ENCODE data around the gene CPAMD8. TPM values are rescaled to one million over a fixed set of nuclear protein-coding genes. Genes with fewer than 3 reads are reported as not detected.
"Not testable (repeated sequence)": the region's sequence is repeated elsewhere in the genome, so short reads cannot be mapped to it uniquely, and the experiment has no call there.

CPAMD8 gene
- total RNA-seq, 1 donor from 2014 or later = 15.4 TPM

- Mint-ChIP-seq H3K27ac (ENCODE audit: unreplicated experiment) (no peak overlapping the region), H3K9me3 (ENCODE audit: unreplicated experiment) (peaks cover 7% of the 10 kb centered on the region)
- no peak for DNase-seq
Observed at GRCh38 chr19:16977306-16977705, 49.3 kb downstream of the CPAMD8 start.

GRCh38 chr19:16976446-16976845 lies 50.2 kb downstream of the CPAMD8 start:
- Mint-ChIP-seq H3K9me3 (ENCODE audit: unreplicated experiment) (peaks cover 7% of the 10 kb centered on the region), H3K36me3 (ENCODE audit: unreplicated experiment) (peaks cover 12% of the 10 kb centered on the region), H3K27me3 (ENCODE audit: unreplicated experiment) (peaks cover 6% of the 10 kb centered on the region), H3K27ac (ENCODE audit: unreplicated experiment) (no peak overlapping the region), H3K4me1 (ENCODE audit: low read depth, unreplicated experiment) (no peaks in the 10 kb centered on the region), H3K4me3 (ENCODE audit: unreplicated experiment) (no peak overlapping the region)
- DNase-seq = no peak
- TF ChIP-seq CTCF (IDR thresholded peaks at IDR 0.05; ENCODE audit: partially characterized antibody, unreplicated experiment) = no peak

More at GRCh38 chr19:16977306-16977705, 49.3 kb downstream of the CPAMD8 start:
- peaks cover 6% of the 10 kb centered on the region for H3K27me3 Mint-ChIP-seq (ENCODE audit: unreplicated experiment)
- H3K4me3 Mint-ChIP-seq (ENCODE audit: unreplicated experiment) = no peak overlapping the region
- peaks cover 12% of the 10 kb centered on the region for H3K36me3 Mint-ChIP-seq (ENCODE audit: unreplicated experiment)
- no peaks in the 10 kb centered on the region for H3K4me1 Mint-ChIP-seq (ENCODE audit: low read depth, unreplicated experiment)
- TF ChIP-seq CTCF (IDR thresholded peaks at IDR 0.05; ENCODE audit: partially characterized antibody, unreplicated experiment) = no peak

GRCh38 chr19:16970821-16971220 lies 55.8 kb downstream of the CPAMD8 start:
- Mint-ChIP-seq H3K36me3 (ENCODE audit: unreplicated experiment) (peaks cover 5% of the 10 kb centered on the region), H3K9me3 (ENCODE audit: unreplicated experiment) (peaks cover 1% of the 10 kb centered on the region), H3K4me3 (ENCODE audit: unreplicated experiment) (no peak overlapping the region), H3K27ac (ENCODE audit: unreplicated experiment) (no peak overlapping the region), H3K4me1 (ENCODE audit: low read depth, unreplicated experiment) (no peaks in the 10 kb centered on the region), H3K27me3 (ENCODE audit: unreplicated experiment) (no peaks in the 10 kb centered on the region)
- no peak for TF ChIP-seq CTCF (IDR thresholded peaks at IDR 0.05; ENCODE audit: partially characterized antibody, unreplicated experiment)
- DNase-seq = no peak

GRCh38 chr19:16969135-16969534 lies 57.5 kb downstream of the CPAMD8 start:
- Mint-ChIP-seq H3K27ac (ENCODE audit: unreplicated experiment) (no peak overlapping the region), H3K4me1 (ENCODE audit: low read depth, unreplicated experiment) (no peaks in the 10 kb centered on the region), H3K4me3 (ENCODE audit: unreplicated experiment) (no peak overlapping the region), H3K27me3 (ENCODE audit: unreplicated experiment) (no peaks in the 10 kb centered on the region), H3K36me3 (ENCODE audit: unreplicated experiment) (peaks cover 5% of the 10 kb centered on the region), H3K9me3 (ENCODE audit: unreplicated experiment) (peaks cover 5% of the 10 kb centered on the region)
- no peak for TF ChIP-seq CTCF (IDR thresholded peaks at IDR 0.05; ENCODE audit: partially characterized antibody, unreplicated experiment)
- DNase-seq = no peak

- not testable (repeated sequence) for H3K36me3 Mint-ChIP-seq (ENCODE audit: unreplicated experiment); H3K9me3 Mint-ChIP-seq (ENCODE audit: unreplicated experiment); H3K27ac Mint-ChIP-seq (ENCODE audit: unreplicated experiment); H3K4me3 Mint-ChIP-seq (ENCODE audit: unreplicated experiment); H3K27me3 Mint-ChIP-seq (ENCODE audit: unreplicated experiment); H3K4me1 Mint-ChIP-seq (ENCODE audit: low read depth, unreplicated experiment)
- DNase-seq = peak; percentile 40
Observed at GRCh38 chr19:16960996-16961822, 65.4 kb downstream of the CPAMD8 start.

GRCh38 chr19:16958277-16958676 lies 68.3 kb downstream of the CPAMD8 start:
- not testable (repeated sequence) for H3K4me1 Mint-ChIP-seq (ENCODE audit: low read depth, unreplicated experiment); H3K4me3 Mint-ChIP-seq (ENCODE audit: unreplicated experiment); H3K9me3 Mint-ChIP-seq (ENCODE audit: unreplicated experiment); H3K36me3 Mint-ChIP-seq (ENCODE audit: unreplicated experiment); H3K27me3 Mint-ChIP-seq (ENCODE audit: unreplicated experiment); H3K27ac Mint-ChIP-seq (ENCODE audit: unreplicated experiment); DNase-seq
